Gastrocnemius medialis (tissue), 4 donors: ENCODE data around the gene UXT. TPM values are rescaled to one million over a fixed set of nuclear protein-coding genes. Genes with fewer than 3 reads are reported as not detected.
"Not testable (repeated sequence)": the region's sequence is repeated elsewhere in the genome, so short reads cannot be mapped to it uniquely, and the experiment has no call there.

Experiments used
- ATAC-seq, 2 donors: fragments of 150-250 bp; one replicate each; pipeline ENCODE4 v1.9.1; 2016
- DNase-seq, 2 donors: peaks; one replicate each; pipeline ENCODE4 v3.0.0-alpha.2; 2019
- H3K27ac ChIP-seq, 4 donors: fragments of 200-600 bp; sonication (generic); 1 replicate in 1 of 4; 2 replicates in 3 of 4; pipeline ENCODE4 v1.5.1; 2016 to 2018; ENCODE audit warnings: mild to moderate bottlenecking in 2 of 4, moderate library complexity in 1 of 4
- H3K27me3 ChIP-seq, 3 donors: fragments of 200-600 bp; sonication (generic) in 2 of 3; 1 replicate in 1 of 3; 2 replicates in 2 of 3; pipeline versions ENCODE4 v1.5.1 to v1.6.0; 2016 to 2019; ENCODE audit warnings: mild to moderate bottlenecking in 1 of 3, moderate library complexity in 1 of 3
- H3K36me3 ChIP-seq, 2 donors: fragments of 200-600 bp; sonication (generic) in 1 of 2; one replicate each; pipeline ENCODE4 v1.5.1; 2017 to 2018
- H3K4me1 ChIP-seq, 2 donors: fragments of 200-600 bp; sonication (generic) in 1 of 2; one replicate each; pipeline ENCODE4 v1.5.1; 2016 to 2017; ENCODE audit warnings: mild to moderate bottlenecking in 2 of 2
- H3K4me3 ChIP-seq, 4 donors: fragments of 200-600 bp; sonication (generic) in 3 of 4; 1 replicate in 1 of 4; 2 replicates in 3 of 4; pipeline ENCODE4 v1.5.1; 2016 to 2019; ENCODE audit warnings: mild to moderate bottlenecking in 2 of 4
- H3K9me3 ChIP-seq, 3 donors: fragments of 200-600 bp; sonication (generic) in 2 of 3; 1 replicate in 1 of 3; 2 replicates in 2 of 3; pipeline ENCODE4 v1.5.1; 2016 to 2019
- CTCF ChIP-seq, 5 experiments: fragments of 450-650 bp in 3 of 5; fragments of 200-600 bp in 2 of 5; sonication (generic) in 2 of 5; IDR thresholded peaks in 4 of 5; conservative IDR thresholded peaks in 1 of 5; 1 replicate in 4 of 5; 2 replicates in 1 of 5; pipeline ENCODE4 v1.5.1; 2016 to 2019; ENCODE audit warnings: antibody characterized with exemption in 5 of 5, mild to moderate bottlenecking in 3 of 5, moderate library complexity in 3 of 5
- POLR2A ChIP-seq, 2 donors: fragments of 450-650 bp; IDR thresholded peaks; one replicate each; pipeline ENCODE4 v1.6.1; 2017; ENCODE audit warnings: antibody characterized with exemption in 2 of 2, mild to moderate bottlenecking in 2 of 2, moderate library complexity in 2 of 2
- in situ Hi-C, 4 donors: fragments of 200-750 bp; cut with MboI; loops; one replicate each; pipeline versions ENCODE4 v1.15.0 to v1.8.0; 2017; ENCODE audit warnings: low sequenced_read_pairs in 4 of 4
- intact Hi-C: fragments of 100-400 bp; cut with DNase I; formaldehyde crosslinking; loops from one replicate; pipeline ENCODE4 v1.15.1; 2023; ENCODE audit warnings: low total_unique reads
- total RNA-seq, 4 donors: library from RNA; depleted of rRNA; stranded (reverse); fragments of >200 nt; gene quantifications; one replicate each; pipeline versions ENCODE4 v1.1.0 to v1.2.3, GENCODE V29; 2016

Gene UXT
- total RNA-seq, 4 donors from 2014 or later = 92.3 to 153 (median 109) TPM

GRCh38 chrX:47674776-47675175 lies 15.8 kb upstream of the UXT start:
- Histone ChIP-seq H3K27ac (no peak overlapping the region), H3K27me3 (no peaks in the 10 kb centered on the region), H3K36me3 (no peaks in the 10 kb centered on the region), H3K4me3 (no peak overlapping the region), H3K4me1 (no peaks in the 10 kb centered on the region), H3K9me3 (no peaks in the 10 kb centered on the region)
- no peak for TF ChIP-seq POLR2A (IDR thresholded peaks at IDR 0.05)
- TF ChIP-seq CTCF (IDR thresholded peaks at IDR 0.05 in 4 of 5, conservative IDR thresholded peaks at IDR 0.05 in 1 of 5) = no peak
- no peak for DNase-seq
- in situ Hi-C loops (loop anchor here in 1 of 4 donors (25.0 kb wide), 1 partner anchor 163 kb away; the partner anchor contains the start of gene ZNF81), intact Hi-C loops (no loop called here)
- no peak for ATAC-seq

DNA sequence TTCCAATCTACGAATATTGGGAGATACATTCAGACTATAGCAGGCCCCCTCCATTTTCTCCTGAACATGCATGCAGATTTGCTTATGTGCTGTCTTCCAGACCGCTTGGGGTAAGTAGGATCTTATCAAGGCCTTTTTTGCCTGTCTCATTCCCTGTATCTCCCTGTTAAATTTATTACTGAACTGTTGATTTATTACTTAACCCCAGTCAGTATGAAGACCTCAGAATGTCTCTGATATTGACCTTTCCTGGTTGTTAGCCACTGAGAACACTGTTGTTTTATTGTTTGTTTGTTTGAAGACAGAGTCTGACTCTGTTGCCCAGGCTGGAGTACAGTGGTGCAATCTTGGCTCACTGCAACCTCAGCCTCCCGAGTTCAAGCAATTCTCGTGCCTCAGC lies 6.8 kb upstream of the UXT start:
- not testable (repeated sequence) for ATAC-seq, H3K27me3 ChIP-seq

GRCh38 chrX:47664737-47665136 lies 5.8 kb upstream of the UXT start:
- Histone ChIP-seq H3K4me3 (no peak overlapping the region), H3K9me3 (no peaks in the 10 kb centered on the region), H3K27ac (no peak overlapping the region), H3K36me3 (no peaks in the 10 kb centered on the region), H3K27me3 (no peaks in the 10 kb centered on the region), H3K4me1 (no peaks in the 10 kb centered on the region)
- DNase-seq (no peak), ATAC-seq (no peak)
- intact Hi-C loops (no loop called here), in situ Hi-C loops (loop anchor here in 1 of 4 donors (25.0 kb wide), 1 partner anchor 173 kb away; the partner anchor contains the start of gene ZNF81)
- TF ChIP-seq POLR2A (IDR thresholded peaks at IDR 0.05) = no peak
- no peak for TF ChIP-seq CTCF (IDR thresholded peaks at IDR 0.05 in 4 of 5, conservative IDR thresholded peaks at IDR 0.05 in 1 of 5)

More for the DNA sequence above, 6.8 kb upstream of the UXT start:
- DNase-seq, H3K4me3 ChIP-seq, H3K9me3 ChIP-seq, H3K36me3 ChIP-seq, intact Hi-C loops, H3K27ac ChIP-seq, H3K4me1 ChIP-seq: not testable (repeated sequence)
- in situ Hi-C loops = loop anchor here in 1 of 4 donors (25.0 kb wide), 1 partner anchor 172 kb away; the partner anchor contains the start of gene ZNF81

DNA sequence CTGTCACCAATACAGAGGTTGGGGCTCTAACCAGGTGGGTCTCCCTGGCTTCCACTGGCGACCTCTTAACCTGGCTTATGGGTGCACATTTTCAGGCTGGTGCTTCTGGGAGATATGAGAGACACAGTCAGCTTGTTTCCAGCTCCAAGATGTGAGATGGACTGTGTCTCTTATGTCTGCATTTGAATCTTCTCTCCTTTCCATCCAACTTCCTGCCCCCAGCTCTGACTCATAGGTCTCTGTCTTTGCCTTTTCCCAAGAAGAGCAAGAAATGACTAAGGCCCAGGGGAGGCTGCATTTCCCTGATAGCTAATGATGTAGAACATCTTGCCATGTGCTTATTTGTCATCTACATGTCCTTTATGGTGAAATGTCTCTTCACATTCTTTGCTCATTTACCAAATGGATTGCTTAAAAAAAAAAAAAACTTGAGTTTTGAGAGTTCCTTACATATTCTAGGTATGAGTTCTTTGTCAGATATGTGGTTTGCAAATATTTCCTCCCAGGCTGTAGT lies 3.2 kb upstream of the UXT start:
- ATAC-seq (no peak), DNase-seq (peak in 1 of 2 donors; percentile 20)
- Histone ChIP-seq H3K27me3 (no peaks in the 10 kb centered on the region), H3K4me1 (no peaks in the 10 kb centered on the region), H3K36me3 (peaks cover 0 to 4% of the 10 kb centered on the region in 2 donors), H3K4me3 (no peak overlapping the region), H3K27ac (no peak overlapping the region), H3K9me3 (no peaks in the 10 kb centered on the region)
- intact Hi-C loops = no loop called here
- in situ Hi-C loops = loop anchor here in 1 of 4 donors (25.0 kb wide), 1 partner anchor 175 kb away; the partner anchor contains the start of gene ZNF81
- TF ChIP-seq CTCF (IDR thresholded peaks at IDR 0.05 in 4 of 5, conservative IDR thresholded peaks at IDR 0.05 in 1 of 5) (no peak), POLR2A (IDR thresholded peaks at IDR 0.05) (no peak)

DNA sequence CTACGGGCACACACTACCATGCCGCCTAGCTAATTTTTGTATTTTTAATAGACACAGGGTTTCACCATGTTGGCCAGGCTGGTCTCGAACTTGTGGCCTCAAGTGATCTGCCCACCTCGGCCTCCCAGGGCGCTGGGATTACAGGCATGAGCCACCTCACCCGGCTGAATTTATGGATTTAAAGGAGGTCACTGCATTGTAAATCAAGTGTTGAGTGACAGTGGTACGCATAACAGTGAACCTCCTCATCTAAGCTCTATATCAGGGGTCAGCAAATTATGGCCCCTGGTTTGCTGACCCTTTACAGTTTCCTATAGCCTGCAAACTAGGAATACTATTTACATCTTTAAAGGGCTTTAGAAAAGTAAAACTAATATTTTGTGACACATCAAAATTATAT lies 2.6 kb upstream of the UXT start:
- no peak overlapping the region for H3K27ac ChIP-seq
- H3K4me1 ChIP-seq = no peaks in the 10 kb centered on the region
- no peak overlapping the region for H3K4me3 ChIP-seq
- DNase-seq (no peak), ATAC-seq (no peak)
- no peak for TF ChIP-seq POLR2A (IDR thresholded peaks at IDR 0.05)
- no peak for TF ChIP-seq CTCF (IDR thresholded peaks at IDR 0.05 in 4 of 5, conservative IDR thresholded peaks at IDR 0.05 in 1 of 5)
- H3K9me3 ChIP-seq = no peaks in the 10 kb centered on the region
- in situ Hi-C loops = loop anchor here in 1 of 4 donors (25.0 kb wide), 1 partner anchor 176 kb away; the partner anchor contains the start of gene ZNF81
- H3K27me3 ChIP-seq = no peaks in the 10 kb centered on the region
- intact Hi-C loops = no loop called here
- H3K36me3 ChIP-seq = peaks cover 0 to 11% of the 10 kb centered on the region in 2 donors
